GM21619 (cell line): ENCODE results near the gene AFF3.

Experiments
- ATAC-seq: cut with Tn5 transposase; IDR thresholded peaks from one replicate; pipeline ENCODE4 v1.9.1; 2021; ENCODE audit not compliant: unreplicated experiment

The AFF3 gene

GRCh38 chr2:100016756-100017155, 125.6 kb downstream of the AFF3 start:
- ATAC-seq: no peak

- no peak for ATAC-seq
Observed at GRCh38 chr2:100015849-100016248, 126.5 kb downstream of the AFF3 start.

GRCh38 chr2:100013892-100014677, 128.3 kb downstream of the AFF3 start:
- no peak for ATAC-seq

GRCh38 chr2:100012561-100012960, 129.8 kb downstream of the AFF3 start:
- no peak for ATAC-seq

- ATAC-seq: no peak
Observed at GRCh38 chr2:100011272-100011731, 131.1 kb downstream of the AFF3 start.

GRCh38 chr2:100010606-100011005, 131.8 kb downstream of the AFF3 start:
- no peak for ATAC-seq

GRCh38 chr2:100009743-100010142, 132.6 kb downstream of the AFF3 start:
- ATAC-seq: no peak

- ATAC-seq: no peak
Observed at GRCh38 chr2:100008956-100009355, 133.4 kb downstream of the AFF3 start.

- ATAC-seq: no peak
Observed at GRCh38 chr2:100006516-100006915, 135.9 kb downstream of the AFF3 start.

GRCh38 chr2:100004959-100005387, 137.4 kb downstream of the AFF3 start:
- no peak for ATAC-seq

- ATAC-seq: no peak
Observed at GRCh38 chr2:100004348-100004884, 138.0 kb downstream of the AFF3 start.

- ATAC-seq: no peak
Observed at GRCh38 chr2:100002059-100002458, 140.3 kb downstream of the AFF3 start.

GRCh38 chr2:100000915-100001707, 141.3 kb downstream of the AFF3 start:
- ATAC-seq: no peak

- no peak for ATAC-seq
Observed at GRCh38 chr2:99998651-99999320, 143.6 kb downstream of the AFF3 start.

GRCh38 chr2:99989905-99990304, 152.5 kb downstream of the AFF3 start:
- ATAC-seq: no peak

GRCh38 chr2:99988599-99988998, 153.8 kb downstream of the AFF3 start:
- no peak for ATAC-seq

- no peak for ATAC-seq
Observed at GRCh38 chr2:99987160-99987559, 155.2 kb downstream of the AFF3 start.

- no peak for ATAC-seq
Observed at GRCh38 chr2:99984799-99985515, 157.4 kb downstream of the AFF3 start.

- ATAC-seq: no peak
Observed at GRCh38 chr2:99982744-99983143, 159.6 kb downstream of the AFF3 start.

GRCh38 chr2:99981840-99982239, 160.6 kb downstream of the AFF3 start:
- ATAC-seq: no peak

- no peak for ATAC-seq
Observed at GRCh38 chr2:99980176-99980575, 162.2 kb downstream of the AFF3 start.
